Myometrial cell (primary cell): ENCODE measurements around the gene NPFFR1. TPM values are rescaled to one million over a fixed set of nuclear protein-coding genes. Genes with fewer than 3 reads are reported as not detected.

ENCODE experiments used
- total RNA-seq: library from RNA; depleted of rRNA; stranded (reverse); fragments of >200 nt; gene quantifications from 2 replicates; pipeline ENCODE4 v1.2.3, GENCODE V29; 2015

NPFFR1 gene, protein sequence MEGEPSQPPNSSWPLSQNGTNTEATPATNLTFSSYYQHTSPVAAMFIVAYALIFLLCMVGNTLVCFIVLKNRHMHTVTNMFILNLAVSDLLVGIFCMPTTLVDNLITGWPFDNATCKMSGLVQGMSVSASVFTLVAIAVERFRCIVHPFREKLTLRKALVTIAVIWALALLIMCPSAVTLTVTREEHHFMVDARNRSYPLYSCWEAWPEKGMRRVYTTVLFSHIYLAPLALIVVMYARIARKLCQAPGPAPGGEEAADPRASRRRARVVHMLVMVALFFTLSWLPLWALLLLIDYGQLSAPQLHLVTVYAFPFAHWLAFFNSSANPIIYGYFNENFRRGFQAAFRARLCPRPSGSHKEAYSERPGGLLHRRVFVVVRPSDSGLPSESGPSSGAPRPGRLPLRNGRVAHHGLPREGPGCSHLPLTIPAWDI
- not detected in 2 replicates for total RNA-seq

GRCh38 chr10:70283445-70284399, at the start of gene NPFFR1:
Gene NPFFR1 (minus strand): TSS chr10:70284004. CDS start chr10:70283676, 328 bp downstream.

DNA sequence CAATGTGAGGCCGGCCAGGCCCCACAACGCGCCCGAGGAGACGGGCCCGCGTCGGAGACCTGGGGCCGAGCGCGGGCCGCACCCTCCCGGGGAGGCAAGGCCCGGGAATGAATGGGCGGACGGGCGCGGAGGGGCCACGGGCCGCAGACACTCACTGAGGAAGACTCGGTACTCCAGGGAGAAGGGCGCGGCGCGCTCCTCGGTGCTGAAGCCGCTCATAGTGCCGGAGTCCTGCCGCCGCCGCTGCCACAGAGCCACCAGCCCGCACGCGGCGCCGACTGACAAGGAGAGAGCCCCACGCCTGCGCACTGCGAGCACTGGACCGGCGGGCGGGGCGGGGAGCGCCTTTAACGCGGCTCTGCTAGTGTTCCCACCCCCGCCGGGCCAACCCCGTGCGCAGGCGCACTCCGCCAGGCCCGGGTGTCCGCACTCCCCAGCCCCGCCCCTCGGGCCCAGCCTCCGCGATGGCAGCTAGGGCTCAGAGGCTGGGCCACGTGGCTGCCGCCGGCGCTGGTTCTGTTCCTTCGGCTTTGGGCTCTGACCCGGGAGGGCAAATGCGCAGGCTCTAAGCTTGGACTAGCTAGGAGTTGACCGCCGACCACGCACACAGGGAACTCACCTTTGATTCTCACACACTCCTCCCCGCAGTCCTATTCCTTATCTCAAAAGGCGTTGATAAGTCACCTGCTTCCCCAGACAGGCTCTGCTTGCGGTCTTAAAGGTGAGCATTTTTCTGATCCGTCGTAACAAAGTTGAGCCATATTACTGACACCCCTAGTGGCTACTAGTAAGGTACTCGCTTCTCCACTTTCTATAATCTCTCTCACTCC, 50.5 kb downstream of the NPFFR1 start, which contains the start of gene PPA1:
PPA1 (minus strand) TSS at position 321 of the 830 bp plus-strand sequence; CDS start at position 219, 102 bp downstream.

Other genes starting within 250 kb of the NPFFR1 start
- gene MACROH2A2, start 231.2 kb downstream of the NPFFR1 start, total RNA-seq, result 11.3 and 12.4 TPM in 2 replicates
- 6.6 and 8.2 TPM in 2 replicates for gene AIFM2, start 151.2 kb downstream of the NPFFR1 start, total RNA-seq
- gene TYSND1, start 137.3 kb downstream of the NPFFR1 start, total RNA-seq, result 14.1 and 14.5 TPM in 2 replicates
- gene SAR1A, start 113.5 kb downstream of the NPFFR1 start, total RNA-seq, result 88.8 and 96.4 TPM in 2 replicates
- gene PPA1, start 50.6 kb downstream of the NPFFR1 start, total RNA-seq, result 160 and 209 TPM in 2 replicates
- gene LRRC20, start 98.6 kb upstream of the NPFFR1 start, total RNA-seq, result 20.4 and 22.2 TPM in 2 replicates
- 20.8 and 32.1 TPM in 2 replicates for gene EIF4EBP2, start 120.1 kb upstream of the NPFFR1 start, total RNA-seq
- not detected in 2 replicates for gene NODAL, start 157.7 kb upstream of the NPFFR1 start, total RNA-seq
- gene PALD1, start 194.8 kb upstream of the NPFFR1 start, total RNA-seq, result under 0.01 TPM in 2 replicates